ENCODE measurements around the gene THRAP3.

DNA sequence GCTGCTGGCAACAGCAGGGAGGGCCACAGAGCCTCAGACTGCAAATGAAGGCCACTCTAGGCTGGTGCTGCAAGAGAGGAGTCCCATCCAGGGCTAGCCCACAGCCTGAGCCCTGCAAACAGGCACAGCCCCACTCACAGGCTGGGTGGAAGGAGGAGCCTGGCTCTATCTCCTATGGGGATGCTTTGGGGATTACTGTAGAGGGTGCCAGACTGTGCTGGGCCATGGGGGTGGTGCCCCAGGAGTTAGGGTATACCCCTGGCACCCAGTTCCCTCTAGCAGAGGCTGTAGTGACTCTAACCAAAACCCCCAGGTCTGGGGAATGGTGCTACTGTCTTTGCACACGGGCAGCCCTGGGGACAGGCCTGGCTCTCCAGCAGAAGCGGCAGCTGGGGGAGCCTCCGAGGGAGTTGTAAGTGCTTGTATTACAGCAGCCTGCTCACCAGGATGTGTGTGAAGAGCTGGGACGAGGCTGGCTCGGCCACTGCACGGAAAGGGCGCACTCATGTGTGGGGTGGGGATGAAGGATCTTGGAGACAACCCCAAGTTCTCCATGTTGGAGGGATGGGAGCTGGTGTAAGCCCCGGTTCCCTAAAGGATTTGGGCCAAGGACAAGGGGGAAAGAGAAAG, 122.6 kb downstream of the THRAP3 start:
- TF ChIP-seq, protein P1, sequence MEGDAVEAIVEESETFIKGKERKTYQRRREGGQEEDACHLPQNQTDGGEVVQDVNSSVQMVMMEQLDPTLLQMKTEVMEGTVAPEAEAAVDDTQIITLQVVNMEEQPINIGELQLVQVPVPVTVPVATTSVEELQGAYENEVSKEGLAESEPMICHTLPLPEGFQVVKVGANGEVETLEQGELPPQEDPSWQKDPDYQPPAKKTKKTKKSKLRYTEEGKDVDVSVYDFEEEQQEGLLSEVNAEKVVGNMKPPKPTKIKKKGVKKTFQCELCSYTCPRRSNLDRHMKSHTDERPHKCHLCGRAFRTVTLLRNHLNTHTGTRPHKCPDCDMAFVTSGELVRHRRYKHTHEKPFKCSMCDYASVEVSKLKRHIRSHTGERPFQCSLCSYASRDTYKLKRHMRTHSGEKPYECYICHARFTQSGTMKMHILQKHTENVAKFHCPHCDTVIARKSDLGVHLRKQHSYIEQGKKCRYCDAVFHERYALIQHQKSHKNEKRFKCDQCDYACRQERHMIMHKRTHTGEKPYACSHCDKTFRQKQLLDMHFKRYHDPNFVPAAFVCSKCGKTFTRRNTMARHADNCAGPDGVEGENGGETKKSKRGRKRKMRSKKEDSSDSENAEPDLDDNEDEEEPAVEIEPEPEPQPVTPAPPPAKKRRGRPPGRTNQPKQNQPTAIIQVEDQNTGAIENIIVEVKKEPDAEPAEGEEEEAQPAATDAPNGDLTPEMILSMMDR (IDR thresholded peaks at IDR 0.05) = no peak
- TF ChIP-seq ZFX (IDR thresholded peaks at IDR 0.05; ENCODE audit: borderline replicate concordance) = no peak

Measured in 22Rv1 (cell line).